Central memory CD8-positive, alpha-beta T cell (primary cell): Measurements from ENCODE around the gene ZFP36L1.
A peak's percentile ranks its signal among the peaks of the same experiment; 100 is the strongest.

Source experiments
- ATAC-seq: fragments of 150-1000 bp; cut with Tn5 transposase; replicated peaks from 2 replicates; pipeline ENCODE4 v1.10.0; 2022; ENCODE audit warnings: mild to moderate bottlenecking, moderate FRiP score, moderate number of reproducible peaks; ENCODE audit not compliant: poor library complexity, severe bottlenecking; ENCODE audit errors: extremely low read depth
- DNase-seq, 2 donors: peaks; one replicate each; pipeline ENCODE4 v3.0.0; 2021; ENCODE audit warnings: low spot score in 2 of 2
- H3K27ac Mint-ChIP-seq: one replicate; pipeline ENCODE4 v1.8.0; 2022; ENCODE audit warnings: low read depth, mild to moderate bottlenecking, moderate library complexity, mixed read lengths
- H3K27me3 Mint-ChIP-seq: one replicate; pipeline ENCODE4 v1.8.0; 2022; ENCODE audit warnings: mixed read lengths
- H3K36me3 Mint-ChIP-seq: one replicate; pipeline ENCODE4 v1.8.0; 2022; ENCODE audit warnings: mild to moderate bottlenecking, moderate library complexity, mixed read lengths; ENCODE audit not compliant: insufficient read depth
- H3K4me1 Mint-ChIP-seq: one replicate; pipeline ENCODE4 v1.8.0; 2022; ENCODE audit warnings: mixed read lengths
- H3K4me3 Mint-ChIP-seq: one replicate; pipeline ENCODE4 v1.8.0; 2022; ENCODE audit warnings: mild to moderate bottlenecking, moderate library complexity, mixed read lengths
- H3K9me3 Mint-ChIP-seq: one replicate; pipeline ENCODE4 v1.8.0; 2022; ENCODE audit warnings: mixed read lengths

Gene ZFP36L1

GRCh38 chr14:68782091-68782981, 10.5 kb downstream of the ZFP36L1 start:
- peak; percentile 31 for ATAC-seq

GRCh38 chr14:68781161-68782021, 11.5 kb downstream of the ZFP36L1 start:
- Mint-ChIP-seq H3K9me3 (no peaks in the 10 kb centered on the region), H3K27ac (peak overlapping the region; percentile 89), H3K4me1 (peaks cover 77% of the 10 kb centered on the region), H3K4me3 (peak overlapping the region; percentile 75), H3K36me3 (peaks cover 14% of the 10 kb centered on the region), H3K27me3 (no peaks in the 10 kb centered on the region)
- DNase-seq (peak; percentile 55 to 81), ATAC-seq (peak; percentile 76)

More at GRCh38 chr14:68782091-68782981, 10.5 kb downstream of the ZFP36L1 start:
- Mint-ChIP-seq H3K4me3 (peak overlapping the region; percentile 75), H3K9me3 (no peaks in the 10 kb centered on the region), H3K4me1 (peaks cover 85% of the 10 kb centered on the region), H3K27me3 (no peaks in the 10 kb centered on the region), H3K27ac (peak overlapping the region; percentile 89), H3K36me3 (peaks cover 21% of the 10 kb centered on the region)
- peak in 1 of 2 donors; percentile 40 for DNase-seq

DNA sequence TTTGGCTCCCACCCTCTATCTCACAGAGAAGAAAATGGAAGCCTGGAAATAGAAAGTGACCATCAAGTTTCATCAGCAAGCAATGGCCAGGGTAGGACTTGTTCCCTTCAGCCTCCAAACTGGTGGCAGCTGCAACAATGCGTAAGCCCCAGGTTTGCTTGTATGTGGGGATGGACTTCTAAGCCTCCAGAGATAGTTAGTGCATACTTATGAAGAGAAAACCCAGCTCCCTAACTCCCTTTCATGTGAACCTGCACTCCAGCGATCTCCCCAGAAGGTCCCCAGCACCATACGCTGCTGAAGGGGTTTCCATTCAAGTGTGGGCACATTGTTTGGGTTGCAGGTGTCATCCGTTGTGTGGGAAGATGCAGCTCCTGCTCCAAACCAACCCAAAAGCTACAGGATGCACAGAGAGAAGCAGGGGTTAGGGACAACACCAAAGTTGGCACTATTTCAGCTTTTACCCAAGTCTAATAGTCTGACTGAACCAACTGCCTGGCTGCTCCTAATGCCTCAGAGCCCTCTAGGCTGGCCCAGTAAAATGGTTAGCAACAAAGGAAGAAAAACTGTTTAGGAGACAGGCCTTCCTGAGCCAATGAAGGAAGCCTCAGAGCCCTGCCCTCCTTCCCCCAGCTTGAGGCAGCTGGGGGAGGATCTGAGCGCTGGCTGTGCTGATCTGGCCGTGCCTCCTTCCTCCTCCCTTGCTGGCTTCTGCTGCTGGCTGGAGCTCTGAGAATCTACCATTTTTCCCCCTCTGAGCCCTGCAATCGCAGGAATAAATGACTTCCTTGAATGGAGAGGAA, 12.3 kb downstream of the ZFP36L1 start:
- no peaks in the 10 kb centered on the region for H3K9me3 Mint-ChIP-seq
- ATAC-seq (peak; percentile 27), DNase-seq (peak in 1 of 2 donors; percentile 18)
- H3K4me1 Mint-ChIP-seq = peaks cover 77% of the 10 kb centered on the region
- H3K36me3 Mint-ChIP-seq = peaks cover 11% of the 10 kb centered on the region
- peak overlapping the region; percentile 75 for H3K4me3 Mint-ChIP-seq
- no peaks in the 10 kb centered on the region for H3K27me3 Mint-ChIP-seq
- H3K27ac Mint-ChIP-seq = peak overlapping the region; percentile 89

DNA sequence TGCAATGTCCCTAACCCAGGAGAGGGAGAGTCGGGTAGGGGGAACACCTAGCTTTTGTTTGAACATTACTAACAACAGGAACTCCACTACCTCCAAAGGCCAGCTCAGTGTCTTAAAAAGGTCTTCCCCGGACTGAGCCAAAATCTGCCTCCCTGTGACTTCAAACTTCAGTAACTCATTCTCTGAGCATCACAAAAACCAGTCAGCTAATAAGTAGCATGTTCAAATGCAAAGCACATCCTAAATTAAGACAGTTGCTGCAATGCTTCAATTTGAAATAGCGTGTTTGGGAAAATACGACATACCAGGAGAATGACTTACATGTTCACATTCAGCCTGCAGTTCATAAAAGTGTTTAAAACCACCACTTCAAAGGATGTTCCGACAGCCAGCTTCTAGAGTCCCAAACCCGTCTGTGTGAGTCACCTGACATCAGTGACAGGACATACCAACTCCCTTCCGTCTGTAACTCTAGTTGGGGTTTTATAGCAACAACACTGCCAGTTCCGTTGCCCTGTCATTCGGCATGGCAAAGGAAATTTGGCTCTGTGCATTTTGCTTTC, 13.0 kb downstream of the ZFP36L1 start:
- Mint-ChIP-seq H3K27me3 (no peaks in the 10 kb centered on the region), H3K27ac (peak overlapping the region; percentile 89), H3K4me3 (peak overlapping the region; percentile 75), H3K9me3 (no peaks in the 10 kb centered on the region), H3K4me1 (peaks cover 72% of the 10 kb centered on the region), H3K36me3 (peaks cover 11% of the 10 kb centered on the region)
- DNase-seq = peak; percentile 21 to 62
- ATAC-seq = peak; percentile 61

DNA sequence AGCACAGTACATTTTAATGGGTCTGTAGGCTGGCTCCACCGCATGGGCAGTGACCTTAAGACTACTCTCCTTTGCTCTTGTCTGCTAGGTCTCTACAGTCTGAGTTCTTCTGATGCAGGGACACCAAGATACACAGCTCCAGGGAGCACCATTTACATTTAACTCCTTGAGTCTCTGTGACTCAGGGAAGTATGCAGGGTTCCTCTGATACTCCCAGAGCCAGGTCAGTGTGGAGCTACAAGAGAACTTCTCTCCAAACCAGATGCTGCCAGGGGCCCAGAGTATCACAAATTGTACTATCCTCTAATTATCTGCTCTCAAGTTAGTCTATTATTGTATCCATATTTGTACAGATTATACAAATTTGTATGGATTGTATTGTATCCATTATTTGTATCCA, 15.2 kb downstream of the ZFP36L1 start:
- Mint-ChIP-seq H3K27me3 (no peaks in the 10 kb centered on the region), H3K4me1 (peaks cover 65% of the 10 kb centered on the region), H3K27ac (peak overlapping the region; percentile 35), H3K4me3 (no peak overlapping the region), H3K36me3 (peaks cover 11% of the 10 kb centered on the region), H3K9me3 (no peaks in the 10 kb centered on the region)
- DNase-seq (no peak), ATAC-seq (no peak)

GRCh38 chr14:68775614-68776126, 17.2 kb downstream of the ZFP36L1 start:
- no peaks in the 10 kb centered on the region for H3K9me3 Mint-ChIP-seq
- ATAC-seq (no peak), DNase-seq (no peak)
- no peaks in the 10 kb centered on the region for H3K27me3 Mint-ChIP-seq
- H3K27ac Mint-ChIP-seq = no peak overlapping the region
- peaks cover 6% of the 10 kb centered on the region for H3K36me3 Mint-ChIP-seq
- H3K4me3 Mint-ChIP-seq = no peak overlapping the region
- H3K4me1 Mint-ChIP-seq = peaks cover 60% of the 10 kb centered on the region

DNA sequence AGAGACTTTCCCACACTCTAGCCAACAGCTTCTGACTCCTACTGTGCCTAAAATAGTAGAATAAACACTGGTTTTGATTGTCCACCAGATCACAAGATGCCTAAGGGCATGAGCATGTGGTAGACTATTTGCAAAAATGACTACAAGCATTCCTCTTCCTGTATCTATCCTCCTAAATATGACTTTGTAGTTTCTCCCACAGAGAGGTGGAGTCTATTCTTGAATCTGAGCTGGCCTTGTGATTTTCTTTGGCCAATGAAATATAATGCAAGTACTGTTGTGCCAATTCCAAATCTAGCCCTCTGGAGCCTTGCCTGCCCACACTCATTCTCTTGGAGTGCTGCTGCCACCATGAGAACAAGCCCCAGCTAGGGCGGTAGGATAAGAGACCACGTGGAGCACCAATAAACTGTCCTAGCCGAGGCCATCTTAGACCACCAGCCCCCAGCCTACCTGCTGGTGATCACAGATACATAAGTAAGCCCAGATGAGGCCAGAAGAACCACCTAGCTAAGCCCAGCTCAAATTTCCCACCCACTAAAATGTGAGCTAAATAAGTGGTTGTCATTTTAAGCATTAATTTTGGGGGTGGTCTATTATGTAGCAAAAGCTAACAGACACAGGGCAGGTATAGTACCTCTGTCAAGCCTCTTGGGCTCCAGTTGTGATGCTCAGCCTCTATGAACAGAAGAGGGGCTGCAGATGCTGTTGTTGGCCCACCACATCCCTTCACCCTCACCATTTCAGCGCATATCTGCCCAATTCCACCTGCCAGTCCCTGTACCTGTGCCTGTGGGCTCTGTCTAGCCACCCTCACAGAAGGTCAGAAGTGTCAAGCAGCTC, 17.9 kb downstream of the ZFP36L1 start:
- H3K9me3 Mint-ChIP-seq = no peaks in the 10 kb centered on the region
- no peak for DNase-seq
- no peaks in the 10 kb centered on the region for H3K27me3 Mint-ChIP-seq
- peak overlapping the region; percentile 32 for H3K27ac Mint-ChIP-seq
- peaks cover 61% of the 10 kb centered on the region for H3K4me1 Mint-ChIP-seq
- no peak for ATAC-seq
- peaks cover 6% of the 10 kb centered on the region for H3K36me3 Mint-ChIP-seq
- H3K4me3 Mint-ChIP-seq = no peak overlapping the region

GRCh38 chr14:68772761-68773381, 20.0 kb downstream of the ZFP36L1 start:
- no peaks in the 10 kb centered on the region for H3K9me3 Mint-ChIP-seq
- no peak overlapping the region for H3K4me3 Mint-ChIP-seq
- H3K36me3 Mint-ChIP-seq = no peaks in the 10 kb centered on the region
- ATAC-seq = no peak
- H3K27ac Mint-ChIP-seq = no peak overlapping the region
- peaks cover 40% of the 10 kb centered on the region for H3K4me1 Mint-ChIP-seq
- H3K27me3 Mint-ChIP-seq = no peaks in the 10 kb centered on the region
- no peak for DNase-seq

DNA sequence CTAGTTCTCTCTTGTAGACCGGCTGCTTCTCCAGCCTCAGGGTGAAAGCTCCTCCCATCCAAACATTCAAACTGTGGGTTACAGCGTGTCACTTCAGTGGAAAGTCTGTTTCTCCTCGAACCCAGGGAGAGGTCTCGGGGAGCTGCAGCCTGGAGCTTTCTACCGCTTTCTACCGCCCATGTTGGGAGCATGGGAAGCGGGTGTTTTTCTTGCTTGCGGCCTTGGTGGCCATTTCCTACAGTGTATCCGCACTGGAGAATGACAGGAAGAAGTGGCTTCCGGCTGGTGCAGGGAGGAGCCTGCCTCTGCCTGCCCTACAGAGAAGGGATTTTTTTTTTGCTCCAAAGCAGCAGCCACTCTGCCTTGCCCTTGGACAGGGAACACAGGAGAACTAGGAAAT, 21.2 kb downstream of the ZFP36L1 start:
- no peaks in the 10 kb centered on the region for H3K27me3 Mint-ChIP-seq
- H3K27ac Mint-ChIP-seq = no peak overlapping the region
- no peak overlapping the region for H3K4me3 Mint-ChIP-seq
- DNase-seq (no peak), ATAC-seq (no peak)
- H3K36me3 Mint-ChIP-seq = no peaks in the 10 kb centered on the region
- peaks cover 48% of the 10 kb centered on the region for H3K4me1 Mint-ChIP-seq
- no peaks in the 10 kb centered on the region for H3K9me3 Mint-ChIP-seq

DNA sequence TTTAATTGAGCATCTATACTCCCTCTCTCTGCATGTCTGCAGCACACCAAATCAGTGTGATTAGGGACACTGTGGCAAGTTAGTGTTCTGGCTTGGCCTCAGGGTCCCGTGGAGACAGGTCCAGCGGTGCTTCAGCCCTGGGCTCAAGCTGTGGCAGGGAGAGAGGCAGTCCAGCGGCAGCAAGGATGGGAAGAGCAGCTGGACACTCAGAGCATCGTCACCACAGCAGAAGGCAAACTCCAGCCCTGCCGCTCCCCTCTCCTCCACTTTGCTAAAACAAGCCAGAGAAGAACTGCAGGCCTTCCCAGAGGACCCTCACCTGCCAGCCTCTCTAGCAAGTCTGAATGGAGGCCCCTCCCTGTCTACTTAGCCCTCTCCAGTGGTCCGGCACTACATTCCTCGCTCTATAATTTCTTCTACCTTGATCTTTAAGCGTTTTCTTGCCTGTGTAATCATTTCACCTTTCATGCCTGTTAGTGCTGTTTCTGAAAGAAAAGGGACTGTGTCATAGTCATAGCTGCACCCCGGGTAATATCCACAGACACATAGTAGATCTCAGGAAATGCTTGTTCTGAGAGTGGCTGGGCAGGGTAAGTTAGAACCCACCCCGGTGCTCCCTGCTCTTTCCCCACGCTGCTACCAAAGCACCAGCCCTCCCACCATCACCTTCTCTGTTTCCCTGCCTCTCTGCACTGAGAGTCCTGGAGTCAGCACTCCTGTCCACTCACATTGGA, 22.1 kb downstream of the ZFP36L1 start:
- DNase-seq (no peak), ATAC-seq (no peak)
- Mint-ChIP-seq H3K9me3 (no peaks in the 10 kb centered on the region), H3K4me1 (peaks cover 49% of the 10 kb centered on the region), H3K27ac (no peak overlapping the region), H3K4me3 (no peak overlapping the region), H3K27me3 (no peaks in the 10 kb centered on the region), H3K36me3 (peaks cover 2% of the 10 kb centered on the region)
